GM19468 (cell line): ENCODE measurements around the gene SIL1.
"Not testable (repeated sequence)": the region's sequence is repeated elsewhere in the genome, so short reads cannot be mapped to it uniquely, and the experiment has no call there.

Experiments
- ATAC-seq: cut with Tn5 transposase; IDR thresholded peaks from one replicate; pipeline ENCODE4 v1.9.1; 2021; ENCODE audit warnings: mild to moderate bottlenecking, moderate library complexity, moderate number of reproducible peaks; ENCODE audit not compliant: unreplicated experiment; ENCODE audit errors: extremely low read depth

Gene SIL1

GRCh38 chr5:139178589-139178917, 19.6 kb downstream of the SIL1 start:
- no peak for ATAC-seq

DNA sequence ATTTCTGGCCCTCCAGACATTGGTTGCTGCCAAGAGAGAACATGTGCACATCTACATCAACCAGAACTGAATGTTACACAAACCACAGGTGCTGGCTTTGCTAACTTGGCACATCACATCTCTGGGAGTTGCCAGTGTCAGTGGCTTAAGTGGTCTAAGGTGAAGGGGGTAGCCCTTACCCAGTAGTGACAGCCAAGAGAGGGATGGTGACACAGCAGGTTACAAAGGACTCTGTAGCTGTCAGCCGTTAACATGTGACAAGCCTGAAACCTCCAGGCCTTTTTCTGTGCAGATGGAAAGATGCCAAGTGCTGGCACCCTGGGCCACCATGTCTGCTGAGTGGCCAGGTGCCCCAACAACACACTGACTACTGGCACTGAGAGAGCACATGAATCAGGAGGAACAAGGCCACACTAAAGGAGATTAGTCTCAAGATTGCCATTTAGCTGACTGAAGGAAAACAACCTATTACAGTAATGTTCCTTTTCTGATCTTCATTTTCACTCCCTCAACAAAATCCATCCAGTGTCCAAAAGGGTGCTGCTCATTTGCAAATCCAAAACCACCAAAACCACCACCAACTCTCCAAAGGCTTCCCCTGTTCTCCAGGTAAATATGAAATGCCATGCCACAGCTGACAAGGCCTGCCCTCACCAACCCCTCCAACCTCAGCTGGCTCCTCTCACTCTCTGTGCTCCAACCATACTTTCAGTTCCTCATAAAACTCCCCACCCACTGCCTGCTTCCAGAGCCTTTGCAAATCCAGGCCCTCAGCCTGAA, 20.2 kb downstream of the SIL1 start:
- no peak for ATAC-seq

- not testable (repeated sequence) for ATAC-seq
Measured at GRCh38 chr5:139177281-139177680, 20.9 kb downstream of the SIL1 start.

GRCh38 chr5:139174382-139174781, 23.8 kb downstream of the SIL1 start:
- ATAC-seq, result not testable (repeated sequence)

GRCh38 chr5:139171779-139172404, 26.3 kb downstream of the SIL1 start:
- no peak for ATAC-seq

DNA sequence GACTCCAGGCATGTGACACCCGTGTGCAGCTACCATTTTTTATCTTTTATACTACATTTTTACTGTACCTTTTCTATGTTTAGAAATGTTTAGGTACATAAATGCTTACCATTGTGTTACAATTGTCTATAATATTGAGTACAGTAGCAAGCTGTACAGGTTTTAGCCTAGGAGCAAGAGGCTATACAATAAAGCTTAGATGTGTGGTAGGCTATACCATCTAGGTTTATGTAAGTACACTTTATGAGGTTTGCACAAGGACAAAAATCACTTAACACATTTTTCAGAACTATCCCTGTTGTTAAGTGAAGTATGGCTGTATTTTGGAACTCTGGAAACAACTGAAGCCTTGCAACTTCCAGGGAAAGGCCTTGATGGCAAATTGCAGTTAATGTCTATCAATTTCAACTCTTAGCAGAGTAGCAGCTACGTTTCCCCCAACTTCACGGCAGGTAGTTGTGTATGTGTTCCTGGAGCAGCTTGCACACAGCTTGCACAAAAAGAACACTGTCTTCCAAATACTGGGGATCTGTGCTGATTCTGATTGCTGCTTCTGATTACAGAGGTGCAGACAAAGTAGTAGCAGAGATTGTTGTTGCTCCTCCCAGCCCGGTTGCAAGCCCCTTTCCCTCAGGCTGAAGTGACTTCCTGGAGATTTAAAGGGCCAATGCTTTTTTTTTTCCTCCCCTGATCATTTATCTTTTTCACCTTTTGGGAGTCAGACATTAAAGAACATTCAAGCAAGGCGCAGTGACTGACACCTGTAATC, 30.0 kb downstream of the SIL1 start:
- no peak for ATAC-seq

DNA sequence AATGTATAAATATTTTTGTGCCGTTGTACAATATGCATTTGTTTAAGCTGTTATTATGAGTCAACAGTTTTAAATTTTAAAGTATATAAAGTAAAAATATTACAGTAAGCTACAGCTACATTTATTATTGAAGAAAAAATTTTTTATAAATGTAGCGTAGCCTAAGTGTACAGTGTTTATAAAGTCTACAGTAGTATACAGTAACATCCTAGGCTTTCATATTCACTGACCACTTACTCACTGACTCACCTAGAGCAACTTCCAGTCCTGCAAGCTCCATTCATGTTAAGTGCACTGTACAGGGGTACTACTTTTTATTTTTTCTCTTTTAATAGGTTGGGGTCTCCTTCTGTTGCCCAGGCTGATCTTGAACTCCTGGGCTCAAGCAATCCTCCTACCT, 30.6 kb downstream of the SIL1 start:
- ATAC-seq, result no peak

- ATAC-seq, result no peak
Measured at GRCh38 chr5:139167063-139167462, 31.1 kb downstream of the SIL1 start.

GRCh38 chr5:139164897-139165296, 33.3 kb downstream of the SIL1 start:
- ATAC-seq, result not testable (repeated sequence)

DNA sequence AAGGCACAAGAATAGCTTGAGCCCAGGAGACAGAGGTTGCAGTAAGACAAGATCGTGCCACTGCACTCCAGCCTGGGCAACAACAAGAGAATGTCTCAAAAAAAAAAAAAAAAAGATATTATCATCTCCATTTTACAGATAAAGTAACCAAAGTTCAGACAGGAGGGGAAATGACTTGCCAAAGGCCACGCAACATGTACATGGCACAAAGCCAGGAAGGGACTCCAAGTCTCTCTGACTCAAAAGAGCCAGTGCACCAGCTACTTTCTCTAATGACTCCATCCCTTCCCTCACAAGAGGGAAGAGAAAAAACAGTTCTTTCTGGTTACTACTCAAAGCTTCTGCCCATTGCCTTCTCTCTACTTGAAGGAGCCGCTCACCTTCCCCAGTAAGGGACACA, 34.1 kb downstream of the SIL1 start:
- ATAC-seq, result no peak

DNA sequence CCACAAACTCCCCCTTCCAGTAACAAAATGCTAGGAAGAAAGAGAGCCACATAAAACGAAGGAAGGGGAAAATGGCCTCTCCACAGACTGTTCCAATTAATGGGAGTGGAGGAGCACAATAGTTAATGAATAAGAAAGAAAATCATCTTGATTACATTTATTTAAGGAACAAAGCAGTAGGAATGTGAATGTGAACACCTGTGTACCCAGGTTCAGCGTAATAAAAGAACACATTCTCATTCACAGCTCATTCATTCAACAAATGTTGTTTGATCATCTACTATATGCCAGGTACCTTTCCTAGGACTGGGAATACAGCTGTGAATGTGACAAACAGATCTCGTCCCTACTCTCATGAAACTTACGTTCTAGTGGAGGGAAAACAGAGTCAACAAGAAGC, 35.7 kb downstream of the SIL1 start:
- ATAC-seq, result no peak

GRCh38 chr5:139158791-139159190, 39.4 kb downstream of the SIL1 start:
- ATAC-seq, result no peak

DNA sequence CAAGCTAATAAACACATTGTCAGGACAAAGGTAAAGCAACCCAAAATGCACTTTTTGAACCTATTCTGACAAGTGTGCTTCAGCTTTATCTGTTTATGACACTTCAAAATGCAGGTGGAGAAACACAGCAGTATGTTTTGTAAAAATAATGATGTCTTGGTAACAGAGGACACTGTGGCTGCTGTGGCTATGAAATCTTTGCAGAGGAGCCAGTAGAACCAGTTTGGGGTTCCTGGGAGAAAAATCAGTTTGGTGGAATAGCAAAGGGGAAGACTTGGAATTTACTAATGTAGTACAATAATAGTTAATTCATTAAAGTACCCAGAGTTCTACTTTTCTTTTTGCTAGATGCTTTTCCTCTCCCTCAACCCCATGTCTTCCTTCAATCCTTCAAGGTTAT, 40.6 kb downstream of the SIL1 start:
- no peak for ATAC-seq

DNA sequence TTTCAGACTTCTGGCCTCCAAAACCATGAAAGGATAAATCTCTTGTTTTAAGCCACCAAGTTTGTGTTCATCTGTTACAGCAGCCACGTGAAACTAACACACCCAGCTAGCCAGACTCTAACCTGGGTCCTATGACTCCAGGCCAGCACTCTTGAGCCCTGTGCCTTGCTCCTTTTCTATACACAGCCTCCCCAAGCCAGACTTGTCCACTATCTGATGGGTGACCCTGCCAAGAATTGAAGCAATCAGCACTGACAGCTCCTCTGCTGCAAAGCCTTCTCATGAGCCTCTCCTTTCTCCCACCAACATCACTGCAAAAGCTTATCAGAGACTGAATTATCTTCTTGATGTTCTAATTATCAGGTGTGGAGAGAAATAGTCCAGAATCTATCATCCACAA, 41.4 kb downstream of the SIL1 start:
- no peak for ATAC-seq

GRCh38 chr5:139155333-139155732, 42.8 kb downstream of the SIL1 start:
- no peak for ATAC-seq

GRCh38 chr5:139151902-139152301, 46.3 kb downstream of the SIL1 start:
- no peak for ATAC-seq

GRCh38 chr5:139150367-139150999, 47.7 kb downstream of the SIL1 start:
- no peak for ATAC-seq

- ATAC-seq, result no peak
Measured at GRCh38 chr5:139149477-139150199, 48.5 kb downstream of the SIL1 start.

DNA sequence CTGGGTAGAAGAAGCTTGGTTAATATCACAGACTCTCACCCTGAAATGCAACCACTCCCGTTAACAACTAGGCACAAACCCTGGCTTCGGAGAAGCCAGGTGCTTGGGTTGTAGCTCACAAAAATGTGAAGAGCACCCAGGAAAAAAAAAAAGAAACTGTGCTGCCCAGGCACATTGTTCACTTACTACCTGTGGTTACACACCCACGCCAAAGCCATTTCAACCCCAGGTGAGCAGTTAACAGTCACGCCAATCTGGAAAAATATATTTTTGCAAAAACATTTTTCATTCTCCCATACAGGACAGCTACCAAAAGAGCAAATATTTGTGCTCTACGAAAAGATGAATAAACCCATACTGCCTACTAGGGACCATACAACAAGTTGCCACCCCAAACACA, 49.2 kb downstream of the SIL1 start:
- ATAC-seq, result no peak

GRCh38 chr5:139148306-139148705, 49.9 kb downstream of the SIL1 start:
- ATAC-seq, result no peak
